Testis (tissue), 3 donors: ENCODE data around the gene GPR34. TPM values are rescaled to one million over a fixed set of nuclear protein-coding genes. Genes with fewer than 3 reads are reported as not detected.

Experiments used
- DNase-seq: peaks from one replicate; pipeline ENCODE4 v3.0.0-alpha.2; 2019
- H3K27ac ChIP-seq, 2 donors: fragments of 200-600 bp; sonication (generic); one replicate each; pipeline ENCODE4 v1.5.1; 2019
- H3K27me3 ChIP-seq: fragments of 200-600 bp; sonication (generic); one replicate; pipeline ENCODE4 v1.5.1; 2019
- H3K36me3 ChIP-seq: fragments of 200-600 bp; sonication (generic); one replicate; pipeline ENCODE4 v1.5.1; 2017; ENCODE audit warnings: low read depth; ENCODE audit errors: missing control alignments
- H3K4me1 ChIP-seq: fragments of 200-600 bp; sonication (generic); one replicate; pipeline ENCODE4 v1.5.1; 2019
- H3K4me3 ChIP-seq, 2 donors: fragments of 200-600 bp; sonication (generic); one replicate each; pipeline ENCODE4 v1.5.1; 2017 to 2019
- H3K9me3 ChIP-seq: fragments of 200-600 bp; sonication (generic); one replicate; pipeline ENCODE4 v1.5.1; 2017
- POLR2A ChIP-seq: fragments of 450-650 bp; IDR thresholded peaks from one replicate; pipeline ENCODE4 v1.6.1; 2017; ENCODE audit warnings: antibody characterized with exemption, mild to moderate bottlenecking, moderate library complexity
- WGBS, 2 donors: methylation state at CpG; one replicate each; pipeline ENCODE4 v1.1.5; 2018; 5-methylcytosine and 5-hydroxymethylcytosine counted together
- intact Hi-C: fragments of 100-400 bp; cut with DNase I; formaldehyde crosslinking; loops from one replicate; pipeline ENCODE4 v1.15.1; 2023; ENCODE audit warnings: low total_unique reads
- polyA plus RNA-seq: library from polyadenylated mRNA; stranded (reverse); fragments of 350-450 nt; fragmentation: Illumina TruSeq; extraction: RNeasy Lipid Tissue Mini Kit (QIAGEN cat#74804); gene quantifications from one replicate; pipeline ENCODE4 v1.2.3, GENCODE V29; 2014; ENCODE audit warnings: low read depth, low replicate concordance; ENCODE audit not compliant: insufficient read depth
- total RNA-seq, 2 donors: library from RNA; depleted of rRNA; stranded (reverse); fragments of >200 nt; gene quantifications; one replicate each; pipeline ENCODE4 v1.2.3, GENCODE V29; 2016
- TF ChIP-seq, protein P1 (sequence below), 3 experiments: fragments of 450-650 bp in 2 of 3; fragments of 200-600 bp in 1 of 3; sonication (generic) in 1 of 3; IDR thresholded peaks; one replicate each; pipeline ENCODE4 v1.5.1; 2016 to 2019; ENCODE audit warnings: antibody characterized with exemption in 3 of 3, mild to moderate bottlenecking in 2 of 3, moderate library complexity in 1 of 3

Gene GPR34
- total and polyA plus RNA-seq, 3 donors from 2014 or later, result 1.0 to 3.8 (median 3.5) TPM

DNA sequence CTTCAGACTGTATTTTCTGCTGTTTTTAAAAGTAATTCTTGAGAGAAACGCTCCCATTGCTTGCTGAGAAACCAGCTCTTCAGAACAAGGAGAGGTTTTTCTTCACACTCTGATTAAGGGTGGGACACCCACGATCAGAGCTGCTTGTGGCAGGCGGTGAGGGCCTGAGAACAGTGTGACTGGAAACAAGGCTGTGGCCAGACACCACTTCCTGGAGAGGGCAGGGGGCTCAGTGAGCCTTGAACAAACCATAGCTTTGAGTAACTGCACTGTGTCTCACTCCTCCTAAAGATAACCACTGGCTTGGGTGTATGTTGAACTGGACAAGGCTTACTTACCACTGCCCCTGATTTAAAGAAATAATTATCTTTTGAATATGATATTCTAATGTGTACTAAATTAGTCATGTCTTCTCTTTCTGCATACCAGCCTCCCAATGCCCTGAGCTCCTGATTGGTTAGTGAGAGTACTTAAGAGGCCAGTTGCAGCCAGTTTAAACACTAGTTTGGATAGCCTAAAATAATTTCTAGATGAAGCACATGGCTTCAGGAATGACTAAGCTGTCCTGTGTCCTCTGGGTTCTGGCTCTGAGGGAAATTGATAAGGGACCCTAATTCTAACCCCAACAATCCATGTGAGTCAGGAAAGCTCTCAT, 31.5 kb downstream of the GPR34 start:
- no peak overlapping the region for H3K27ac ChIP-seq
- TF ChIP-seq POLR2A, result no peak
- TF ChIP-seq, protein P1, sequence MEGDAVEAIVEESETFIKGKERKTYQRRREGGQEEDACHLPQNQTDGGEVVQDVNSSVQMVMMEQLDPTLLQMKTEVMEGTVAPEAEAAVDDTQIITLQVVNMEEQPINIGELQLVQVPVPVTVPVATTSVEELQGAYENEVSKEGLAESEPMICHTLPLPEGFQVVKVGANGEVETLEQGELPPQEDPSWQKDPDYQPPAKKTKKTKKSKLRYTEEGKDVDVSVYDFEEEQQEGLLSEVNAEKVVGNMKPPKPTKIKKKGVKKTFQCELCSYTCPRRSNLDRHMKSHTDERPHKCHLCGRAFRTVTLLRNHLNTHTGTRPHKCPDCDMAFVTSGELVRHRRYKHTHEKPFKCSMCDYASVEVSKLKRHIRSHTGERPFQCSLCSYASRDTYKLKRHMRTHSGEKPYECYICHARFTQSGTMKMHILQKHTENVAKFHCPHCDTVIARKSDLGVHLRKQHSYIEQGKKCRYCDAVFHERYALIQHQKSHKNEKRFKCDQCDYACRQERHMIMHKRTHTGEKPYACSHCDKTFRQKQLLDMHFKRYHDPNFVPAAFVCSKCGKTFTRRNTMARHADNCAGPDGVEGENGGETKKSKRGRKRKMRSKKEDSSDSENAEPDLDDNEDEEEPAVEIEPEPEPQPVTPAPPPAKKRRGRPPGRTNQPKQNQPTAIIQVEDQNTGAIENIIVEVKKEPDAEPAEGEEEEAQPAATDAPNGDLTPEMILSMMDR (IDR thresholded peaks at IDR 0.05), result no peak
- no peak for DNase-seq
- no peaks in the 10 kb centered on the region for H3K36me3 ChIP-seq
- H3K27me3 ChIP-seq, result no peaks in the 10 kb centered on the region
- no peaks in the 10 kb centered on the region for H3K4me1 ChIP-seq
- intact Hi-C loops, result no loop called here
- no peak overlapping the region for H3K4me3 ChIP-seq
- WGBS, 2 donors, result 50 to 60% methylated on average over 2 to 3 of the region's 3 CpGs
- no peaks in the 10 kb centered on the region for H3K9me3 ChIP-seq

DNA sequence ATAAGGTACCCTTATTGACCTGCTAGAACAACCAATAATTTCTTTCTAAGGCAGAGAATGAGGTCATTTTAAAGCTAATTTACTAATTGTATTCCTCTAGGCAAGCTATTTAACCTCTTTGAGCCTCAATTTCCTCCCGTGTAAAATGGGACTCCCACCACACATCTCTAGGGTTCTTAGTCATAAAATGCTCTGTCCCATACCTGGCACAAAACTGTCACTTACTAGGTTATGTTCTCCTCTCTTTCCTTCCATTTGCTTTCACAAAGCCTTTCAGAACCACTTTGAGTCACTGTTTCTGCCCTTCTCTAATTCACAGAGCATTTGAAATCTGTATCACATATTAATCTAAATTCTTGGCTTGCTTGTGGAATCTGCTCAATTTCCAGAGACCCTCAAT, 32.8 kb downstream of the GPR34 start:
- 91 to 100% methylated on average over 1 of the region's 1 CpG for WGBS, 2 donors
- no peaks in the 10 kb centered on the region for H3K4me1 ChIP-seq
- intact Hi-C loops, result no loop called here
- no peaks in the 10 kb centered on the region for H3K9me3 ChIP-seq
- H3K27me3 ChIP-seq, result no peaks in the 10 kb centered on the region
- no peak overlapping the region for H3K4me3 ChIP-seq
- TF ChIP-seq POLR2A, result no peak
- TF ChIP-seq, protein P1 (IDR thresholded peaks at IDR 0.05), result no peak
- H3K27ac ChIP-seq, result no peak overlapping the region
- H3K36me3 ChIP-seq, result no peaks in the 10 kb centered on the region
- DNase-seq, result no peak

DNA sequence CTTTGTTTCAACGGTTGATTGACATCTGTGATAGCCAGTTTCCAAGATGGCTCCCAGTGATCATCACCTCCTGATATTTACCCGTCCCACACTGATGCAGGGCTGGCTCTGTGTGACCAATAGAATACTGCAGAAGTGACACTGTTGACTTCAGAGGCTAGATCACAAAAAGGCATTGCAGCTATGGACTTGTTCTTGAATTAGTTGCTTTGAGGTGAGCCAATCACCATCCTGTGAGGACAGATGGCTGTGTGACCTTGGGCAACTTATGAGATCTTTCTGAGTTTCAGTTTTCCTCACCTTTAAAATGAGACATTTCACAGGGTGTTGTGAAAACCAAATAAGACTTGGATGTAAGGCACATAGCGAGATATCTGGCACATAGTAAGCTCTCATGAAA, 33.4 kb downstream of the GPR34 start:
- Histone ChIP-seq H3K4me1 (no peaks in the 10 kb centered on the region), H3K27ac (no peak overlapping the region), H3K36me3 (no peaks in the 10 kb centered on the region), H3K27me3 (no peaks in the 10 kb centered on the region), H3K4me3 (no peak overlapping the region), H3K9me3 (no peaks in the 10 kb centered on the region)
- intact Hi-C loops, result no loop called here
- 90 to 100% methylated on average over 3 of the region's 3 CpGs for WGBS, 2 donors
- DNase-seq, result no peak
- TF ChIP-seq, protein P1 (IDR thresholded peaks at IDR 0.05), result no peak
- TF ChIP-seq POLR2A, result no peak

DNA sequence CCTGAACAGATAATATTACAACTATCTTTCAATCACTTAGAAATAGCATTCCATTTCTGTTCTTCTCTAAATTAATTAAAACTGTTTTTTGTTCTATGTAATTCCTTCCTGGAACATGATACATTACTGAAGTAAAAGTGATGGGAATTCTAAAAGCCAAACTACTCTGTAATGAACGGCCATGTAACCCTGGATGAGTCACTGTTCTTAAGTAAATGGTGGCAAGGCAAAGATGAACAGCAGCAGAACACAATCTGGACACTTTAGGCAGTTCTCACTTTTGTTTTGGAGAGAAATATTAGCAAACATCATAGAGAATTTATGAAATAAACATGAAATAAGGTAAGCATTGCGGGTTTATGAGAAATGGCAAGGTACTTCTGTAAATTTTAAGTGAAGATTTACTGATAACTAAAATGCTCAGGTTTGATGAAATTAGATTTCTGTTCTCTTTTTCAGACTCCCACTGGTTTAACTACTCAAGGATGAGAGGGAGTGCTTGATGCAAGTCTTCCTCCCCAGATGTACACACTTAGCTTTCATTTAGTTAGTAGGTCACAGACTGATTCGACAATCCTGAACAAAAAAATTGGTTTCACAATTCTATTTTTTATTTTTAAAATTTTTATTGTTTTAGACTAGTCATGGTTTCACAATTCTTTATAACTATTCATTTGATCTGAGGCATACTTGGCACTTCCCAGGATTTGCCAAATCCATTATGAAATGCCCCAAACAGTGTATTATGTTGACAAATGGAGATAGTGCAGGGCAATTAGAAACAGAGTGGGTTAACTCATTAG, 34.2 kb downstream of the GPR34 start:
- Histone ChIP-seq H3K27ac (no peak overlapping the region), H3K4me1 (no peaks in the 10 kb centered on the region), H3K9me3 (no peaks in the 10 kb centered on the region), H3K27me3 (no peaks in the 10 kb centered on the region), H3K36me3 (no peaks in the 10 kb centered on the region), H3K4me3 (no peak overlapping the region)
- WGBS, 2 donors, result 89 to 91% methylated on average over 3 of the region's 3 CpGs
- intact Hi-C loops, result no loop called here
- DNase-seq, result no peak
- TF ChIP-seq, protein P1 (IDR thresholded peaks at IDR 0.05), result no peak
- TF ChIP-seq POLR2A, result no peak
